Mesenchymal stem cell (in vitro differentiated cells and primary cell): ENCODE data around the gene TESK1.
"Not testable (repeated sequence)": the region's sequence is repeated elsewhere in the genome, so short reads cannot be mapped to it uniquely, and the experiment has no call there.

ENCODE experiments used
- DNase-seq: peaks from one replicate; pipeline ENCODE4 v3.0.0-alpha.2; 2013
- H2AFZ ChIP-seq: one replicate; pipeline ENCODE4 v1.6.1; 2013; ENCODE audit warnings: low read depth, mild to moderate bottlenecking, control low read depth, inconsistent platforms, low read length, moderate library complexity
- H2AK5ac ChIP-seq: 2 replicates; pipeline ENCODE4 v1.6.1; 2013; ENCODE audit warnings: low read length, moderate library complexity, mild to moderate bottlenecking, inconsistent platforms; ENCODE audit not compliant: severe bottlenecking
- H2BK120ac ChIP-seq: one replicate; pipeline ENCODE4 v1.6.1; 2013; ENCODE audit warnings: low read depth, mild to moderate bottlenecking, inconsistent platforms, low read length, moderate library complexity
- H2BK12ac ChIP-seq, 2 experiments: one replicate each; pipeline ENCODE4 v1.6.1; 2013; ENCODE audit warnings: inconsistent platforms in 2 of 2, low read length in 2 of 2, mild to moderate bottlenecking in 2 of 2, moderate library complexity in 2 of 2, control low read depth in 1 of 2
- H2BK15ac ChIP-seq: one replicate; pipeline ENCODE4 v1.6.1; 2013; ENCODE audit warnings: mild to moderate bottlenecking, low read depth, inconsistent platforms; ENCODE audit not compliant: poor library complexity, severe bottlenecking
- H2BK5ac ChIP-seq: 2 replicates; pipeline ENCODE4 v1.6.1; 2013; ENCODE audit warnings: low read depth, mild to moderate bottlenecking, low read length, control low read depth, inconsistent platforms; ENCODE audit not compliant: poor library complexity, severe bottlenecking
- H3K14ac ChIP-seq, 2 experiments: one replicate each; pipeline ENCODE4 v1.6.1; 2013; ENCODE audit warnings: inconsistent platforms in 2 of 2, low read length in 2 of 2, control low read depth in 1 of 2, mild to moderate bottlenecking in 1 of 2, moderate library complexity in 1 of 2
- H3K18ac ChIP-seq, 2 experiments: one replicate each; pipeline ENCODE4 v1.6.1; 2013; ENCODE audit warnings: inconsistent platforms in 2 of 2, low read length in 2 of 2, control low read depth in 1 of 2, low read depth in 1 of 2, mild to moderate bottlenecking in 1 of 2
- H3K23ac ChIP-seq, 2 experiments: one replicate each; pipeline ENCODE4 v1.6.1; 2013; ENCODE audit warnings: inconsistent platforms in 2 of 2, low read length in 2 of 2, mild to moderate bottlenecking in 2 of 2, moderate library complexity in 2 of 2, control low read depth in 1 of 2
- H3K27ac ChIP-seq: 2 replicates; pipeline ENCODE4 v1.5.1; 2013; ENCODE audit warnings: mild to moderate bottlenecking, moderate library complexity, low read length, control low read depth, inconsistent platforms; ENCODE audit not compliant: poor library complexity, severe bottlenecking
- H3K27me3 ChIP-seq, 2 experiments: 2 replicates each; pipeline versions ENCODE4 v1.6.1 to v1.7.0; 2013; ENCODE audit warnings: low read length in 2 of 2, mild to moderate bottlenecking in 2 of 2, moderate library complexity in 2 of 2, control low read depth in 1 of 2, inconsistent platforms in 1 of 2; ENCODE audit not compliant: control insufficient read depth in 1 of 2, insufficient read depth in 1 of 2
- H3K36me3 ChIP-seq, 2 experiments: 2 replicates each; pipeline versions ENCODE4 v1.6.1 to v1.7.0; 2013; ENCODE audit warnings: low read length in 2 of 2, control low read depth in 1 of 2, inconsistent platforms in 1 of 2, low read depth in 1 of 2, mild to moderate bottlenecking in 1 of 2; ENCODE audit not compliant: insufficient read depth in 2 of 2, control insufficient read depth in 1 of 2
- H3K4ac ChIP-seq, 2 experiments: one replicate each; pipeline ENCODE4 v1.6.1; 2013; ENCODE audit warnings: inconsistent platforms in 2 of 2, low read length in 2 of 2, mild to moderate bottlenecking in 2 of 2, moderate library complexity in 2 of 2, control low read depth in 1 of 2, low read depth in 1 of 2
- H3K4me1 ChIP-seq: 2 replicates; pipeline ENCODE4 v1.6.1; 2013; ENCODE audit warnings: low read depth, low read length, control low read depth; ENCODE audit not compliant: control insufficient read depth, insufficient read depth
- H3K4me2 ChIP-seq: 2 replicates; pipeline ENCODE4 v1.6.1; 2013; ENCODE audit warnings: low read length, mild to moderate bottlenecking, inconsistent platforms; ENCODE audit not compliant: poor library complexity, severe bottlenecking
- H3K4me3 ChIP-seq, 2 experiments: 2 replicates each; pipeline versions ENCODE4 v1.5.1 to v1.7.0; 2013; ENCODE audit warnings: low read length in 2 of 2, mild to moderate bottlenecking in 2 of 2, control low read depth in 1 of 2, low read depth in 1 of 2; ENCODE audit not compliant: insufficient read depth in 1 of 2
- H3K79me1 ChIP-seq: replicated peaks from 2 replicates; pipeline ENCODE4 v1.6.1; 2013; ENCODE audit warnings: mild to moderate bottlenecking, control low read depth, low read length, inconsistent platforms; ENCODE audit not compliant: poor library complexity, severe bottlenecking
- H3K9ac ChIP-seq: 2 replicates; pipeline ENCODE4 v1.7.0; 2013; ENCODE audit warnings: mild to moderate bottlenecking, low read length, moderate library complexity
- H3K9me3 ChIP-seq: 2 replicates; pipeline ENCODE4 v1.7.0; 2013; ENCODE audit warnings: mild to moderate bottlenecking, low read length; ENCODE audit not compliant: control insufficient read depth
- H4K8ac ChIP-seq: one replicate; pipeline ENCODE4 v1.6.1; 2013; ENCODE audit warnings: inconsistent platforms, mild to moderate bottlenecking, low read length, moderate library complexity
- H4K91ac ChIP-seq: one replicate; pipeline ENCODE4 v1.6.1; 2013; ENCODE audit warnings: mild to moderate bottlenecking, low read length, inconsistent platforms
- WGBS: methylation state at CpG from one replicate; pipeline ENCODE4 v1.1.7; 2013; ENCODE audit warnings: mixed read lengths; 5-methylcytosine and 5-hydroxymethylcytosine counted together

The TESK1 gene

DNA sequence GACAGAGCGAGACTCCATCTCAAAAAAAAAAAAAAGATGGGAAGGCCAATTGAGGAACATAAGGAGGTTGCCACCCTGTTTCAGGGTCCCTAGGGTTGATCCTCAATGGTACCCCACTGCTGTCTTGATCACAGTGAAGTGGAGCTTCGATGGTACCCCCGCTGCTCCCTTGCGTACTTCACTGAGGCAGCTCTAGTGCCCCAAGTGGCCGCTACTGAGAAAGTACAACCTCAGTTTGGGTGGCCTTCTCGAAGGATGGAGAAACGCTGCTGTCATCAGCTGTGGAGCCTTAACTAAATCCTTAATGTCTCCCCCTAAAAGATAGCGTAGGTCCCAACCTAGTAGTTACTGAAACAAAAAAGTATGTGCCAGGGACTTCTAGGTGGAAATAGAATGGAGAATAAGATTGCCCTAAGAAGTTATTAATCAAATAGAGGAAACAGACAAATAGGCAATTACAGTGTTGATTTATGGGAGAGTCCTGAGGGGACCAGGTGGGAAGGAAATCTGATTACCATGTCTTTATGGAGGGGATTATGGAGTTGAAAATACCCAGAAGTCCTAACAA is 6.3 kb downstream of the TESK1 start:
- peaks cover 32 to 41% of the 10 kb centered on the region in 2 experiments for H3K36me3 ChIP-seq
- no peak overlapping the region for H3K4me2 ChIP-seq
- no peak overlapping the region for H4K91ac ChIP-seq
- no peak overlapping the region for H4K8ac ChIP-seq
- H2AFZ ChIP-seq: no peak overlapping the region
- DNase-seq: peak; percentile 54
- H2BK5ac ChIP-seq: no peak overlapping the region
- H2BK120ac ChIP-seq: no peak overlapping the region
- no peak overlapping the region for H2AK5ac ChIP-seq
- no peak overlapping the region for H2BK15ac ChIP-seq
- 26% methylated on average over 8 of the region's 8 CpGs for WGBS
- peaks cover 7% of the 10 kb centered on the region for H3K4me1 ChIP-seq
- H3K79me1 ChIP-seq: peaks cover 16% of the 10 kb centered on the region
- H3K27ac ChIP-seq: no peak overlapping the region
- no peak overlapping the region for H3K14ac ChIP-seq
- no peak overlapping the region for H2BK12ac ChIP-seq
- no peak overlapping the region for H3K4me3 ChIP-seq
- H3K9me3 ChIP-seq: no peaks in the 10 kb centered on the region
- no peak overlapping the region for H3K9ac ChIP-seq
- H3K23ac ChIP-seq: no peak overlapping the region
- no peak overlapping the region for H3K18ac ChIP-seq
- H3K4ac ChIP-seq: no peak overlapping the region
- H3K27me3 ChIP-seq: peaks cover 0 to 25% of the 10 kb centered on the region in 2 experiments

DNA sequence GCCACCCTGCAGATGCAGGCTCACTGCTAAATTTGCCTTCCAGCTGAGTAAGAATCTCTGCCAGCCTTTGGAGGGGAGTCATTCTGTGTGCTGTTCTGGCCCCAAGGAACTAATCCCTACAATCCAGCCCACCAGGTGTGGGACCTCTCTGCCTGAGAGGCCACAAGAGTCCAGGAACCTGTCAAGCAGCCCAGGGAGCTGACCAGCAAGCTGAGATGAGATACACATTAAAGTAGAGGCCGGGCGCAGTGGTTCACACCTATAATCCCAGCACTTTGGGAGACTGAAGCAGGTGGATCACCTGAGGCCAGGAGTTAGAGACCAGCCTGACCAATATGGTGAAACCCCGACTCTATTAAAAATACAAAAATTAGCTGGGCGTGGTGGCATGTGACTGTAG is 7.0 kb downstream of the TESK1 start:
- DNase-seq, H3K4me1 ChIP-seq, H3K9ac ChIP-seq, H3K14ac ChIP-seq, H3K4me2 ChIP-seq, H4K91ac ChIP-seq, H3K9me3 ChIP-seq, H3K4me3 ChIP-seq, H4K8ac ChIP-seq, H3K23ac ChIP-seq, H3K18ac ChIP-seq, H3K27ac ChIP-seq, H2BK5ac ChIP-seq, H2AFZ ChIP-seq, H2BK12ac ChIP-seq, H2AK5ac ChIP-seq, H3K4ac ChIP-seq, H2BK120ac ChIP-seq, H2BK15ac ChIP-seq: not testable (repeated sequence)
- Histone ChIP-seq H3K79me1 (peaks cover 10% of the 10 kb centered on the region), H3K36me3 (peaks cover 32 to 37% of the 10 kb centered on the region in 2 experiments), H3K27me3 (peaks cover 0 to 31% of the 10 kb centered on the region in 2 experiments)
- WGBS: 81% methylated on average over 4 of the region's 4 CpGs

GRCh38 chr9:35612843-35613242 is 7.8 kb downstream of the TESK1 start:
- H2BK15ac ChIP-seq: no peak overlapping the region
- no peak overlapping the region for H4K8ac ChIP-seq
- no peak overlapping the region for H2AK5ac ChIP-seq
- no peak overlapping the region for H3K27ac ChIP-seq
- H2AFZ ChIP-seq: no peak overlapping the region
- no peak overlapping the region for H2BK5ac ChIP-seq
- H2BK120ac ChIP-seq: no peak overlapping the region
- H3K4ac ChIP-seq: no peak overlapping the region
- H3K4me2 ChIP-seq: no peak overlapping the region
- DNase-seq: no peak
- no peak overlapping the region for H2BK12ac ChIP-seq
- no peak overlapping the region for H4K91ac ChIP-seq
- WGBS: 77% methylated on average over 2 of the region's 2 CpGs
- peaks cover 26 to 30% of the 10 kb centered on the region in 2 experiments for H3K36me3 ChIP-seq
- H3K9me3 ChIP-seq: no peaks in the 10 kb centered on the region
- no peak overlapping the region for H3K4me3 ChIP-seq
- no peak overlapping the region for H3K23ac ChIP-seq
- H3K18ac ChIP-seq: no peak overlapping the region
- H3K4me1 ChIP-seq: peaks cover 7% of the 10 kb centered on the region
- peaks cover 0 to 39% of the 10 kb centered on the region in 2 experiments for H3K27me3 ChIP-seq
- H3K14ac ChIP-seq: no peak overlapping the region
- no peak overlapping the region for H3K9ac ChIP-seq
- peaks cover 3% of the 10 kb centered on the region for H3K79me1 ChIP-seq

- no peak overlapping the region for H2BK15ac ChIP-seq
- WGBS: 47% methylated on average over 17 of the region's 17 CpGs
Measured at GRCh38 chr9:35615981-35616680, 11.1 kb downstream of the TESK1 start.

More at GRCh38 chr9:35615981-35616680, 11.1 kb downstream of the TESK1 start:
- H3K18ac ChIP-seq: no peak overlapping the region
- no peak overlapping the region for H4K91ac ChIP-seq
- no peak overlapping the region for H2AK5ac ChIP-seq
- no peak overlapping the region for H4K8ac ChIP-seq
- peaks cover 0 to 58% of the 10 kb centered on the region in 2 experiments for H3K27me3 ChIP-seq
- peak overlapping the region; percentile 89 for H3K9ac ChIP-seq
- H2BK12ac ChIP-seq: no peak overlapping the region
- H2BK120ac ChIP-seq: no peak overlapping the region
- H3K9me3 ChIP-seq: no peaks in the 10 kb centered on the region
- peaks cover 7% of the 10 kb centered on the region for H3K4me1 ChIP-seq
- H3K14ac ChIP-seq: no peak overlapping the region
- peak overlapping the region in 1 of 2 experiments; percentile 76 for H3K4me3 ChIP-seq
- no peak overlapping the region for H3K4me2 ChIP-seq
- H3K36me3 ChIP-seq: peaks cover 0 to 3% of the 10 kb centered on the region in 2 experiments
- H3K23ac ChIP-seq: no peak overlapping the region
- no peak overlapping the region for H3K4ac ChIP-seq
- H3K79me1 ChIP-seq: no peaks in the 10 kb centered on the region
- no peak overlapping the region for H2BK5ac ChIP-seq
- H2AFZ ChIP-seq: no peak overlapping the region
- H3K27ac ChIP-seq: no peak overlapping the region
- DNase-seq: no peak
